Retina (tissue), 1 donor: ENCODE results near the gene SOHLH2.

Experiments
- DNase-seq: peaks from one replicate; pipeline ENCODE4 v3.0.0-alpha.2; 2016

Gene SOHLH2

DNA sequence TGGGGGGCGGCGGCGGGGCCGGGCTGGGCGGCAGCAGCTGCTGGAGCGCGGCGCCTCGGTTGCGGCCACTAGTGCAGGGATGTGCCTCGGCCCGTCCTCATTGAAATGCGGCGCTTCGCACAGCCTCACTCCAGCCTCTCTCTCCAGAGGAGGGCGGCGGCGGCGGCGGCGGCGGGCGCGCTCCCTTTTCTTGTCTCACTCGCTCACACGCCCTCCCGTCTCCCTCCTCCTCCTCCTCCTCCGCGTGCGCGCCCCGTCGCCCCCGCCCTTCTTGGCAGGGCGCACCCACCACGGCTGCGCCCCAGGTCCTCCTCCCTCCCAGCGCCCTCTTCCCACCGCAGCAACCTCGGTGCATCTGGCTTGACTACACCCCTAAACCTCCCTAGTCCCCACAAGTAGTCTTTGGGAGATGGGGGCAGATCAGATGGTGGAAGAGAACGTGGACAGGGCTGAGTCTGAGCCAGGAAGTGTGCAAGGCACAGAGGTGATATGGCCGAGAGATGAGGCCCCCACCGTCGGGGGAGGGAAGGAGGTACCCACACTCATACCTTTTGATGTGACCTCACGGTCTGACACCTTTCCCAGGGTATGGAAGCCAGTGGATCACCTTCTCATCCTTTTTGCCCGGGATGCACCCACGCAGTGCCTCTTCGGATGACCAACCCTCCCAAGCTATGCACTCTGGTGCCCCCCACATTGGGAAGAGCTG lies 83.0 kb downstream of the SOHLH2 start, which contains the start of gene DCLK1:
Gene DCLK1 (minus strand): TSS at position 161 of the 709 bp plus-strand sequence.
- peak; percentile 89 for DNase-seq

DNA sequence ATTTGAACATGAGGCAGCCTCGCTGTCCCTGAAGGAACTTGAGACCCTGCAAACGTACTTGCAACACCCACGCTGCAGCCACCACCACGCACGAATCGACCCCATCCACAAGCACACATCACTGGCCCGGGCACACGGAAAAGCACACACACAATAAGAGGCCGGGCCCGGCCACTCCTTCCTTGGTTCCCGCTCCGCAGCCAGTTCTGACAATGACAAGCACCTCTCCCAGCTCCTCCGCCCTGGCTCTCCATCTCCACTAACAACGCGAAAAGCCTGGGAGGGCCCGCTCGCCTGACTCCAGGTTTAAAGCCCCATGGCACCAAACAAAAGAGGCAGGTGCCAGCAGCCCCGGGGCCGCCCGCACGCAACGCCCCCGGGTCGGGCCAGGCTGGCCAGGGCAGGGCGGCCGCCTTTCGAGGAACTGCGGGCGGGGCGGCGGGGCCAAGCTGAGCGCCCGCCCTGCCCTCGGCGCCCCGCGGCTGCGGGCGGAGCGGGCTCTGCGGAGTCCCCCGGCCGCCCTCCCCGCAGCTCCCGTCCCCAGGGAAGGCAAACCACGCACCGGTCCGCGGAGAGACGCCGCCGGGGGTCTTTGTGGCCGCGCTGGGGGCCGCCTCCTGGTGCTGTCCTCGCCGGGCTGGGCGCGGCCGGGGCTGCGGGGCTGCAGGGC lies 83.7 kb downstream of the SOHLH2 start:
- DNase-seq: peak; percentile 86

DNA sequence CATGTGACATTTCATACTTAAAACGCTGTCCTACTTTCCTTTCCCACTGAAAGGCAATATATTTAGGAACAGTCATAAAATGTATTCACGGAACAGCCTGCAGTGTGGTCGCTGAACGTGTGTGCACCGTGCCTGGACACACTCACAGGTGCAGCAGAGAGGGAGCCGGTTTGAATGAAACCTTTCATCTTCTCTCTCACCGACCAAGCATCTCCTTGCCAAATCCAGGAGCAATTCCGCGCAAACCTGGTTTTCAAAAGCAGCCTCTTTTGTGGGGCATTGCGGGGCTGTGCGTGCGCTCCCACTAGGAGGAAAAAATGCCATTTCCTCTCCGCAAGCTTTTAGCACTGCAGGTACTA lies 84.2 kb downstream of the SOHLH2 start:
- DNase-seq: no peak

DNA sequence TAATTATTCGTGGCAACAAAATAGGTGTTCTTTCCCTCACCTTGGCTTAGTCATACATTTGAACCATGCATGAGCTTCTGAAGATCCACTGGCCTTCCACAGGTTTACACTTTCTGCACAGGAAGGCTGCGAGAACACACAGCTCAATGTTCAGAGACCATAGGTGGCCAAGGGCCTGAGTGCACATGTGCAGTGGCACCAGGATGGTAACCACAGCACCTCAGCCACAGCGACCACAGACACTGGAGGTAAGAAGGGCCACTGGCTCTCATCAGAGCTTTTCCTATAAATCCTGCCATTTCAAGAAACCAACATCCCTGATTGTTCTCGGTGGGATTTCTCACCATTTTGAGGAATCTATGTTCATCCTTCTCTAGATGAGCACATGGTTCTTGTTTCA lies 84.8 kb downstream of the SOHLH2 start:
- no peak for DNase-seq

DNA sequence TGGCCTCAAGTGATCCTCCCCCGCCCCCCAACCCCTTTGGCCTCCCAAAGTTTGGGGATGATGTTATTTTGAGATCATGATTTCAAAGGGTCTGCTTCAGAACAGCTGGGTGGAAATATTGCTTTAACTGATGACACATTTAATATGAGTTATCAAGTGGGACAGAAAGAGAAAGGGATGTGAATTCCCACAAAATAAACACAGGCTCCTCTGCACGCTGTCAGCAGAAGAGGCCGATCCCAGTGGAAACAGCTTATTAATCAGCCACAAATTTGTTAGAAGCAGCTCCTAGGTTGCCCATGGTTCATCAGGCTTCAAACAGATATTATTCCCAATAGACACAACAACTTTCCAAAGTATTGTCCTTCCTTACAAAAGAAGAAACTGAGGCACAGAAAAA lies 87.9 kb downstream of the SOHLH2 start:
- no peak for DNase-seq

DNA sequence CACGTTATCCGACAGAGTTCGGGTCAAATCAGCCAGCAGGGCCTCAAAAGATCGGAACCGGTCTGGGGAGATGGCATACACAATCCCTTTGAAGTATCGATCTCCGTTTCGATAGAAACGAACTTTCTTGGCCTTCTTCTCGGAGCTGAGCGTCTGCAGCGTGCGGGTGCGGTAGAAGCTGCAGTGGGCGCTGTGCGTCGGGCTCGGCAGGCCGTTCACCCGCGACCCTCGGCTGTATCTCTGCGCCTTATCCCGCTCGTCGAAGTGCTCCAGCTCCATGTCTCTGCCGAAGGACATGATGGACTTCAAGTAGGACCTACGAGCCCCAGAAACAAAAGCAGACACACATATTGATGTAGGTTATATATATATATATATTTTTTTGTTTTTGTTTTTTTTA lies 88.5 kb downstream of the SOHLH2 start:
- DNase-seq: no peak

DNA sequence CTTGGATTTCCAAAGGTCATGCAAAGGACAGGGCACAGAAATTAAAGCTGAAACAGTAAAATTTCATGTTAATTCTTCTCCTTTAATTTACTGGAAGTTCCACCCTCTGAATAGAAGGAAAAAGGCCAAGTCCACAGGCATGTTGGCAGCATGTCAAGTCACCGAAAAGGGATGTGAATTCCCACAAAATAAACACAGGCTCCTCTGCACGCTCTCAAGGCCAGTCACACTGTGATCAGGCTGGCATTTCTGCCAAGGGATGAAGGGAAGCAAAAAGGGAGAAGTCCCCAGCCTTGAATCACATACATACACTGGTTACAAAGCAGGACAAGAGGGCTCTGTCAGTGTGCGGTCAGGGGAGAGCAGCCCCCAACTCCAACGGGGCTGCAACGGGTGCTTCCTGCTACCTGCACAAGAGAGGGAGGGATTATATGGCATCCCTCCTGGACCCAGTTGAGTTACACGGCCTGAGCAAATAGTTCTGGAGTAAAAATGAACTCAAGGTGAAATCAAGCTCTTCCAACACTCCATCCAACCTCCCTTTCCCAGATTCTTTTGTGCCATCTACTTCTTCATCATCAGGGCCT lies 90.0 kb downstream of the SOHLH2 start:
- no peak for DNase-seq
